Chondrocyte (in vitro differentiated cells): ENCODE data around the gene SIGLECL1. TPM values are rescaled to one million over a fixed set of nuclear protein-coding genes. Genes with fewer than 3 reads are reported as not detected.

Experiments used
- DNase-seq: peaks from one replicate; pipeline ENCODE4 v3.0.0; 2021; ENCODE audit warnings: mixed read lengths, low spot score
- H3K27ac Mint-ChIP-seq: one replicate; pipeline ENCODE4 v1.8.0; 2021; ENCODE audit warnings: mild to moderate bottlenecking, moderate library complexity, mixed read lengths; ENCODE audit not compliant: unreplicated experiment
- H3K27me3 Mint-ChIP-seq: 2 replicates; pipeline ENCODE4 v1.8.0; 2021; ENCODE audit warnings: low read depth, mixed read lengths
- H3K36me3 Mint-ChIP-seq: 2 replicates; pipeline ENCODE4 v1.8.0; 2021; ENCODE audit warnings: low read depth, mixed read lengths
- H3K4me1 Mint-ChIP-seq: 2 replicates; pipeline ENCODE4 v1.8.0; 2021; ENCODE audit warnings: low read depth, mild to moderate bottlenecking, mixed read lengths
- H3K4me3 Mint-ChIP-seq: one replicate; pipeline ENCODE4 v1.8.0; 2021; ENCODE audit warnings: mild to moderate bottlenecking, moderate library complexity, mixed read lengths; ENCODE audit not compliant: unreplicated experiment
- H3K9me3 Mint-ChIP-seq: 2 replicates; pipeline ENCODE4 v1.8.0; 2021; ENCODE audit warnings: low read depth, mixed read lengths
- CTCF ChIP-seq: fragments of 200-600 bp; sonication (generic); IDR thresholded peaks from 2 replicates; pipeline ENCODE4 v1.5.0; 2021; ENCODE audit warnings: antibody characterized with exemption, mild to moderate bottlenecking, moderate library complexity
- total RNA-seq: library from RNA; stranded (reverse); gene quantifications from 3 replicates; pipeline ENCODE4 v1.2.1, GENCODE V29; 2021

Gene SIGLECL1
- total RNA-seq, 1 donor from 2014 or later: not detected

GRCh38 chr19:51259348-51260245 lies 8.7 kb downstream of the SIGLECL1 start:
- no peak overlapping the region for H3K27ac Mint-ChIP-seq
- no peaks in the 10 kb centered on the region for H3K4me1 Mint-ChIP-seq
- TF ChIP-seq CTCF: peak; percentile 69
- H3K36me3 Mint-ChIP-seq: no peaks in the 10 kb centered on the region
- peaks cover 2% of the 10 kb centered on the region for H3K27me3 Mint-ChIP-seq
- H3K4me3 Mint-ChIP-seq: no peak overlapping the region
- DNase-seq: no peak
- H3K9me3 Mint-ChIP-seq: no peaks in the 10 kb centered on the region

- Mint-ChIP-seq H3K36me3 (no peaks in the 10 kb centered on the region), H3K27ac (no peak overlapping the region), H3K27me3 (no peaks in the 10 kb centered on the region), H3K4me1 (no peaks in the 10 kb centered on the region), H3K4me3 (no peak overlapping the region), H3K9me3 (no peaks in the 10 kb centered on the region)
- DNase-seq: no peak
- TF ChIP-seq CTCF: no peak
These were observed 12.9 kb downstream of the SIGLECL1 start for GRCh38 chr19:51263808-51264207.

GRCh38 chr19:51271067-51271466 lies 20.2 kb downstream of the SIGLECL1 start:
- Mint-ChIP-seq H3K27me3 (no peaks in the 10 kb centered on the region), H3K9me3 (peaks cover 3% of the 10 kb centered on the region), H3K4me1 (no peaks in the 10 kb centered on the region), H3K27ac (no peak overlapping the region), H3K4me3 (no peak overlapping the region), H3K36me3 (no peaks in the 10 kb centered on the region)
- DNase-seq: no peak
- no peak for TF ChIP-seq CTCF

GRCh38 chr19:51272183-51272810 lies 21.4 kb downstream of the SIGLECL1 start:
- H3K27ac Mint-ChIP-seq: no peak overlapping the region
- no peaks in the 10 kb centered on the region for H3K27me3 Mint-ChIP-seq
- peaks cover 3% of the 10 kb centered on the region for H3K9me3 Mint-ChIP-seq
- TF ChIP-seq CTCF: no peak
- no peak overlapping the region for H3K4me3 Mint-ChIP-seq
- no peak for DNase-seq
- no peaks in the 10 kb centered on the region for H3K36me3 Mint-ChIP-seq
- no peaks in the 10 kb centered on the region for H3K4me1 Mint-ChIP-seq

GRCh38 chr19:51274049-51274770 lies 23.3 kb downstream of the SIGLECL1 start:
- no peak overlapping the region for H3K27ac Mint-ChIP-seq

More at GRCh38 chr19:51274049-51274770, 23.3 kb downstream of the SIGLECL1 start:
- Mint-ChIP-seq H3K9me3 (peaks cover 6% of the 10 kb centered on the region), H3K4me1 (no peaks in the 10 kb centered on the region), H3K27me3 (no peaks in the 10 kb centered on the region), H3K4me3 (no peak overlapping the region), H3K36me3 (no peaks in the 10 kb centered on the region)
- TF ChIP-seq CTCF: no peak
- no peak for DNase-seq
